ENCODE measurements around the gene TAF1A. TPM values are rescaled to one million over a fixed set of nuclear protein-coding genes. Genes with fewer than 3 reads are reported as not detected.

Gene TAF1A
- total RNA-seq, 1 donor from 2014 or later, result 2.5 TPM

DNA sequence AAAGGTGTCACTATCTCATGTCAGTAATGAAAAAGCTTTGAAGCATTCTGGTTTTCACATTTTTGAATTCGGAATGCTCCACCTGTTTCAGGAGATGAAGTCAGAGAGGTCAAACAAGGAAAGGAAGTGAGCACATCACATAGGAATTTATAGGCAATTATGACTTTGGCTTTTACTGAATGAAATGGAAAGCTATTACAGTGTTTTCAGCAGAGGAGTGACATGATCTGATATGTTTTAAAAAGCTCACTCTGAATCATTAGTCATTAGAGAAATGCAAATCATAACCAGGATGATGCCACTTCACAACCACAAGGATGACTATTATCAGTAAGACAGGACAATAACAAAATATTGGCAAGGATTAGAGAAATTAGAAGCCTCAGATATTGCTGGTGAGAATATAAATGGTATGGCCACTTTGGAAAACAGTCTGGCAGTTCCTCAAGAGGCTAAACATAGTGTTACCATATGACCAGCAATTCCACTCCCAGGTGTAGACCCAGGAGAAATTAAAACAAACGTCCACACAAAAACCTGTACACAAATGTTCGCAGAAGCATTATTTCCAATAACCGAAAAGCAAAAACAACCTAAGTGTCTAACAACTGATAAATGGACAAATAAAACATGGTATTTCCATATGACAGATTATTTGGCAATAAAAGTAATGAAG, 7.5 kb downstream of the TAF1A start:
- intact Hi-C loops (cut with micrococcal nuclease), result no loop called here
- Histone ChIP-seq H3K27ac (replicated peaks) (no peak overlapping the region), H3K4me3 (no peak overlapping the region), H3K27me3 (ENCODE audit: low read depth) (no peaks in the 10 kb centered on the region), H3K36me3 (peaks cover 33% of the 10 kb centered on the region), H3K9me3 (replicated peaks) (no peaks in the 10 kb centered on the region), H3K4me1 (peaks cover 10% of the 10 kb centered on the region)
- DNase-seq, result no peak
- TF ChIP-seq, protein P1, sequence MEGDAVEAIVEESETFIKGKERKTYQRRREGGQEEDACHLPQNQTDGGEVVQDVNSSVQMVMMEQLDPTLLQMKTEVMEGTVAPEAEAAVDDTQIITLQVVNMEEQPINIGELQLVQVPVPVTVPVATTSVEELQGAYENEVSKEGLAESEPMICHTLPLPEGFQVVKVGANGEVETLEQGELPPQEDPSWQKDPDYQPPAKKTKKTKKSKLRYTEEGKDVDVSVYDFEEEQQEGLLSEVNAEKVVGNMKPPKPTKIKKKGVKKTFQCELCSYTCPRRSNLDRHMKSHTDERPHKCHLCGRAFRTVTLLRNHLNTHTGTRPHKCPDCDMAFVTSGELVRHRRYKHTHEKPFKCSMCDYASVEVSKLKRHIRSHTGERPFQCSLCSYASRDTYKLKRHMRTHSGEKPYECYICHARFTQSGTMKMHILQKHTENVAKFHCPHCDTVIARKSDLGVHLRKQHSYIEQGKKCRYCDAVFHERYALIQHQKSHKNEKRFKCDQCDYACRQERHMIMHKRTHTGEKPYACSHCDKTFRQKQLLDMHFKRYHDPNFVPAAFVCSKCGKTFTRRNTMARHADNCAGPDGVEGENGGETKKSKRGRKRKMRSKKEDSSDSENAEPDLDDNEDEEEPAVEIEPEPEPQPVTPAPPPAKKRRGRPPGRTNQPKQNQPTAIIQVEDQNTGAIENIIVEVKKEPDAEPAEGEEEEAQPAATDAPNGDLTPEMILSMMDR (IDR thresholded peaks at IDR 0.05; ENCODE audit: borderline replicate concordance), result no peak

DNA sequence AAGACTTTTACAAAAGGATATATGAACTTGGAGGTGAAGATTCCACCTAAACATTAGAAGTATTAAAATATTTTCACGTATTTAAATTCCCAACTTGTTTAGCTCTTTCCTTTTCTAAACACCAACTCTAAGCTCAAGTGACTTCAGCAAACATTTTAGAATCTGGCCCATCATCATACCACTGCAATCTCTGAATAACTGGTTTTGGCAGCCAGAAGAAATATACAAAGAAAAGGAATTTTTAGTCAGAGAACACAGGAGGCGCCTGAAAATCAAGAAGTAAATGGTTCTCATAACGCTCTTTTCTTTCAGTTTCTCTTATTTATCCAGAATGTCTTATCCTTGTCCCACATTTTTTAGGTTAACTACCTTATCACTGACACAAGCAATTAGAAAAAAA, 10.4 kb downstream of the TAF1A start:
- Histone ChIP-seq H3K9me3 (replicated peaks) (no peaks in the 10 kb centered on the region), H3K4me3 (no peak overlapping the region), H3K36me3 (peaks cover 48% of the 10 kb centered on the region), H3K27me3 (ENCODE audit: low read depth) (no peaks in the 10 kb centered on the region), H3K27ac (replicated peaks) (no peak overlapping the region), H3K4me1 (peaks cover 10% of the 10 kb centered on the region)
- no peak for DNase-seq
- TF ChIP-seq, protein P1 (IDR thresholded peaks at IDR 0.05; ENCODE audit: borderline replicate concordance), result no peak
- intact Hi-C loops (cut with micrococcal nuclease), result no loop called here

DNA sequence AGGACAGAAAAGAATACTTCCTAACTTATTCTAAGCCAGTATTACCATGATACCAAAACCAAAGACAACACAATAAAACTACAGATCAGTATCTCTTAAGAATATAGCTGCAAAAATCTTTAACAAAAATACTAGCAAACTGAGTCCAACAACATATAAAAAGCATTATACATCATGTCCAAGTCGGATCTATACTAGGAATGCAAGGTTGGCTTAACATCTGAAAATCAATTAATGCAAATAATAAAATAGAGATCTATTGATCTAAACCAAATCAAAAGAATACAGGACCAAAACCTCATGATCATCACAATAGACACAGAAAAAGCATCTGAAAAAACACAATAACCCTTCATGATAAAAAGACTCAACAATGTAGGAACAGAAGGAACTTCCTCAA, 18.9 kb downstream of the TAF1A start:
- TF ChIP-seq, protein P1 (IDR thresholded peaks at IDR 0.05; ENCODE audit: borderline replicate concordance), result no peak
- intact Hi-C loops (cut with micrococcal nuclease), result no loop called here
- H3K27me3 ChIP-seq (ENCODE audit: low read depth), result no peaks in the 10 kb centered on the region
- no peak for DNase-seq
- peaks cover 56% of the 10 kb centered on the region for H3K36me3 ChIP-seq
- no peaks in the 10 kb centered on the region for H3K4me1 ChIP-seq
- no peak overlapping the region for H3K27ac ChIP-seq (replicated peaks)
- no peak overlapping the region for H3K4me3 ChIP-seq
- H3K9me3 ChIP-seq (replicated peaks), result peaks cover 9% of the 10 kb centered on the region

DNA sequence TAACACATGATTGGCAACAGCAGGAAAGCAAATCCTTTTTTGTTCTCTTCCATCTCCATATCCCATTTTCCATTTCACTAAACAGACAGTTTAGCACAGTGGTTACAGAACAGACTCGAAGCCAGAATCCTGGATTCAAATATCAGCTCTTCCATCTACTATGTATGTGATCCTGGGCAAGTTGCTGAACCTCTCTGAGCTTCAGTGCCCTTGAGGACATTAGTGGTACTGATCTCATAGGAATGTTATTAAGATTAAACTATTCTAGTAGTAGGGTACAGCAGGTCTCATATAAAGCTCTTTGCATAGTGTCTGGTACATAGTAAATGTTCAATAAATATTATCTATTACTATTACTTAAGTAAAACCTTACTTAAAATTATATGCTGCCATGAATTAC, 28.1 kb downstream of the TAF1A start:
- H3K36me3 ChIP-seq, result peaks cover 64% of the 10 kb centered on the region
- TF ChIP-seq, protein P1 (IDR thresholded peaks at IDR 0.05; ENCODE audit: borderline replicate concordance), result no peak
- no peak overlapping the region for H3K4me3 ChIP-seq
- H3K27me3 ChIP-seq (ENCODE audit: low read depth), result no peaks in the 10 kb centered on the region
- no peaks in the 10 kb centered on the region for H3K9me3 ChIP-seq (replicated peaks)
- H3K4me1 ChIP-seq, result no peaks in the 10 kb centered on the region
- DNase-seq, result no peak
- intact Hi-C loops (cut with micrococcal nuclease), result no loop called here
- H3K27ac ChIP-seq (replicated peaks), result no peak overlapping the region

DNA sequence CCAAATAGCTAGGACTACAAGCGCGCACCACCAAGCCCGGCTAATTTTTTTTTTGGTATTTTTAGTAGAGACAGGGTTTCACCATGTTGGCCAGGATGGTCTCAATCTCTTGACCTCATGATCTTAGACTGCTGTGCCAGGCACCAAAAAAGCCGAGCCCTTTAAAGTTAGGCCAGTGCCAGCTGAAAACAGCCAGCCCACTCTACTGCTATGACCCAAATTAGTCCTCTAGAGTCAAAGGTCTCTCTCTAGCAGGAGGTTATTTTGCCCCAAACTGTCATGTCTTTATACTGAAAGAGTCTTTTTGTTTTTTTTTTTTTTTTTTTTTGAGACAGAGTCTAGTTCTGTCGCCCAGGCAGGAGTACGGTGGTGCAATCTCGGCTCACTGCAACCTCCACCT, 32.2 kb downstream of the TAF1A start:
- intact Hi-C loops (cut with micrococcal nuclease), result no loop called here
- no peaks in the 10 kb centered on the region for H3K9me3 ChIP-seq (replicated peaks)
- H3K27ac ChIP-seq (replicated peaks), result no peak overlapping the region
- TF ChIP-seq, protein P1 (IDR thresholded peaks at IDR 0.05; ENCODE audit: borderline replicate concordance), result no peak
- no peak for DNase-seq
- H3K27me3 ChIP-seq (ENCODE audit: low read depth), result no peaks in the 10 kb centered on the region
- H3K36me3 ChIP-seq, result peaks cover 65% of the 10 kb centered on the region
- no peak overlapping the region for H3K4me3 ChIP-seq
- no peaks in the 10 kb centered on the region for H3K4me1 ChIP-seq
